Endothelial cell of umbilical vein (primary cell): ENCODE measurements around the gene ITPR2. TPM values are rescaled to one million over a fixed set of nuclear protein-coding genes. Genes with fewer than 3 reads are reported as not detected.

Experiments used
- BruUV-seq: library from RNA; stranded (reverse); fragments of 400-500 nt; replicated peaks from 2 replicates; lab custom pipeline; 2021; lab: Mats Ljungman, UMichigan
- CTCF ChIA-PET: fragments of 300-600, 350-600 bp; sonication (Branson Sonifier 250); formaldehyde crosslinking; loops from one replicate; lab custom pipeline; 2021; ENCODE audit warnings: antibody characterized with exemption, inconsistent platforms; lab: Charles Lee
- POLR2A ChIA-PET: fragments of 300-600, 350-600 bp; sonication (Branson Sonifier 250); formaldehyde crosslinking; loops from one replicate; lab custom pipeline; 2021; ENCODE audit warnings: antibody characterized with exemption, inconsistent platforms; lab: Charles Lee
- DNase-seq: peaks from one replicate; pipeline ENCODE4 v3.0.0-alpha.2; 2011; ENCODE audit warnings: low read depth, low spot score
- FAIRE-seq: peaks from 2 replicates; lab custom pipeline; 2011; peaks lifted over from hg19 to GRCh38; lab: Jason Lieb, UNC
- H2AFZ ChIP-seq: 2 replicates; pipeline ENCODE4 v1.6.0; 2012; ENCODE audit warnings: low read depth, low read length, control low read depth, inconsistent platforms
- H3K27ac ChIP-seq: 2 replicates; pipeline ENCODE4 v1.5.1; 2011; ENCODE audit warnings: low read depth, mild to moderate bottlenecking, control low read depth, low read length, moderate library complexity; ENCODE audit not compliant: insufficient read depth
- H3K27me3 ChIP-seq, 2 experiments: 2 replicates each; pipeline versions ENCODE4 v1.6.0 to v1.6.1; 2011; ENCODE audit warnings: low read length in 2 of 2, mixed read lengths in 1 of 2; ENCODE audit not compliant: control insufficient read depth in 2 of 2, insufficient read depth in 2 of 2
- H3K36me3 ChIP-seq, 2 experiments: 2 replicates in 1 of 2; 3 replicates in 1 of 2; pipeline ENCODE4 v1.5.1; 2011; ENCODE audit warnings: low read length in 2 of 2, mild to moderate bottlenecking in 1 of 2, moderate library complexity in 1 of 2; ENCODE audit not compliant: control insufficient read depth in 2 of 2, insufficient read depth in 2 of 2; ENCODE audit errors: extremely low read depth in 1 of 2
- H3K4me1 ChIP-seq: 3 replicates; pipeline ENCODE4 v1.5.1; 2011; ENCODE audit warnings: mild to moderate bottlenecking, low read length; ENCODE audit not compliant: control insufficient read depth, insufficient read depth; ENCODE audit errors: extremely low read depth
- H3K4me2 ChIP-seq: 2 replicates; pipeline ENCODE4 v1.6.1; 2011; ENCODE audit warnings: low read length, control low read depth, mixed read lengths; ENCODE audit not compliant: insufficient read depth
- H3K4me3 ChIP-seq, 3 experiments: fragments of 200-600 bp in 1 of 3; sonication (generic), shearing (Covaris generic) in 1 of 3; replicated peaks in 1 of 3; 2 replicates each; pipeline ENCODE4 v1.5.1; 2011 to 2016; ENCODE audit warnings: control low read depth in 3 of 3, low read length in 3 of 3, mild to moderate bottlenecking in 2 of 3, inconsistent platforms in 1 of 3, low read depth in 1 of 3, moderate library complexity in 1 of 3; ENCODE audit not compliant: insufficient read depth in 1 of 3
- H3K79me2 ChIP-seq: 2 replicates; pipeline ENCODE4 v1.6.0; 2012; ENCODE audit warnings: low read length, inconsistent platforms; ENCODE audit not compliant: control insufficient read depth, insufficient read depth
- H3K9ac ChIP-seq: replicated peaks from 2 replicates; pipeline ENCODE3; 2011; ENCODE audit warnings: low read length, control low read depth; ENCODE audit not compliant: insufficient read depth; ENCODE audit errors: extremely low read depth
- H3K9me1 ChIP-seq: replicated peaks from 3 replicates; pipeline ENCODE4 v1.6.0; 2011; ENCODE audit warnings: mild to moderate bottlenecking, low read length; ENCODE audit not compliant: control insufficient read depth, insufficient read depth; ENCODE audit errors: extremely low read depth
- H3K9me3 ChIP-seq: replicated peaks from 2 replicates; pipeline ENCODE4 v1.5.1; 2012; ENCODE audit warnings: low read length, inconsistent platforms; ENCODE audit not compliant: control insufficient read depth, insufficient read depth
- H4K20me1 ChIP-seq: replicated peaks from 2 replicates; pipeline ENCODE3; 2011; ENCODE audit warnings: mild to moderate bottlenecking, low read length; ENCODE audit not compliant: control insufficient read depth, insufficient read depth; ENCODE audit errors: extremely low read depth
- CTCF ChIP-seq, 2 donors: IDR thresholded peaks; 1 replicate in 1 of 2; 2 replicates in 1 of 2; pipeline ENCODE4 v1.5.1; 2011; ENCODE audit warnings: low read length in 2 of 2, mild to moderate bottlenecking in 2 of 2, moderate library complexity in 2 of 2, control low read depth in 1 of 2, inconsistent platforms in 1 of 2, low read depth in 1 of 2; ENCODE audit not compliant: insufficient read depth in 1 of 2; ENCODE audit errors: extremely low read depth in 1 of 2
- EZH2 ChIP-seq: IDR thresholded peaks from 2 replicates; pipeline ENCODE4 v1.6.1; 2012; ENCODE audit warnings: borderline replicate concordance, low read depth, mild to moderate bottlenecking, moderate library complexity, low read length, inconsistent platforms; ENCODE audit not compliant: severe bottlenecking
- FOS ChIP-seq: IDR thresholded peaks from 2 replicates; pipeline ENCODE4 v1.6.1; 2011; ENCODE audit warnings: mild to moderate bottlenecking, low read length, moderate library complexity, borderline replicate concordance; ENCODE audit not compliant: insufficient read depth
- GATA2 ChIP-seq: IDR thresholded peaks from 2 replicates; pipeline ENCODE4 v1.7.0; 2011; ENCODE audit warnings: low read depth, mild to moderate bottlenecking, moderate library complexity, mixed read lengths, low read length; ENCODE audit not compliant: insufficient read length, insufficient read depth
- JUN ChIP-seq: IDR thresholded peaks from 2 replicates; pipeline ENCODE4 v1.6.1; 2011; ENCODE audit warnings: borderline replicate concordance, low read depth; ENCODE audit not compliant: insufficient read length, insufficient read depth
- MYC ChIP-seq: IDR thresholded peaks from one replicate; pipeline ENCODE4 v1.6.1; 2011; ENCODE audit warnings: mild to moderate bottlenecking, low read depth, low read length
- POLR2A ChIP-seq: IDR thresholded peaks from 2 replicates; pipeline ENCODE4 v1.6.1; 2012; ENCODE audit warnings: low read depth, mild to moderate bottlenecking, control low read depth, low read length
- POLR2AphosphoS5 ChIP-seq: IDR thresholded peaks from 2 replicates; pipeline ENCODE4 v1.6.1; 2012; ENCODE audit warnings: low read depth, mild to moderate bottlenecking, control low read depth, low read length, moderate library complexity; ENCODE audit not compliant: insufficient read depth
- dilution Hi-C: fragments of 300-500 bp; cut with MboI; formaldehyde crosslinking; loops from one replicate; pipeline ENCODE4 v1.15.0; 2019; ENCODE audit warnings: low sequenced_read_pairs; ENCODE audit not compliant: extremely low pct_ligation_motif_present
- intact Hi-C: fragments of 100-400 bp; cut with micrococcal nuclease; formaldehyde crosslinking; loops from one replicate; pipeline ENCODE4 v1.10.0; 2022
- polyA plus RNA-seq, 4 experiments: library from polyadenylated mRNA; depleted of rRNA in 3 of 4; stranded (reverse) in 3 of 4; unstranded in 1 of 4; fragments of >200 nt; gene quantifications; 2 replicates each; pipeline versions ENCODE4 v1.2.1 to v1.2.3, GENCODE V29; 2011 to 2012; ENCODE audit warnings: missing spikeins in 1 of 4
- total RNA-seq: library from RNA; stranded (reverse); gene quantifications from 2 replicates; pipeline ENCODE4 v1.2.3, GENCODE V29; 2021
- TF ChIP-seq, protein P1 (sequence below): IDR thresholded peaks from 2 replicates; pipeline ENCODE4 v1.6.1; 2011; ENCODE audit not compliant: insufficient read depth, insufficient read length

Gene ITPR2
- total and polyA plus RNA-seq, 2 donors (not counting 3 experiments of a cell fraction or from before 2014, with no cell fraction given) = 16.2 to 86.8 TPM

GRCh38 chr12:26304273-26304672 lies 528.7 kb downstream of the ITPR2 start:
- Histone ChIP-seq H3K4me2 (no peak overlapping the region), H3K9ac (no peak overlapping the region), H2AFZ (no peak overlapping the region), H3K9me1 (no peaks in the 10 kb centered on the region), H3K9me3 (no peaks in the 10 kb centered on the region), H3K27ac (no peak overlapping the region), H3K4me1 (peaks cover 3% of the 10 kb centered on the region), H3K36me3 (no peaks in the 10 kb centered on the region), H3K4me3 (no peak overlapping the region), H3K79me2 (no peaks in the 10 kb centered on the region), H4K20me1 (no peaks in the 10 kb centered on the region), H3K27me3 (no peaks in the 10 kb centered on the region)
- no peak for DNase-seq
- no peak for FAIRE-seq
- BruUV-seq = no TSS peak
- intact Hi-C loops (no loop called here), dilution Hi-C loops (no loop called here)
- POLR2A ChIA-PET = no interaction called here
- CTCF ChIA-PET = interaction anchor here (0.8 to 1.4 kb wide), 3 partner anchors 14 to 185 kb away, joined by 3 to 4 read pairs (median 3); no protein-coding TSS in a partner anchor
- TF ChIP-seq GATA2 (no peak), EZH2 (no peak), MYC (no peak), POLR2AphosphoS5 (no peak), JUN (no peak), FOS (no peak), POLR2A (no peak), CTCF (IDR thresholded peaks at IDR 0.05; ENCODE audit: extremely low read depth in 1 of 2, insufficient read depth in 1 of 2, low read depth in 1 of 2, low read length in 2 of 2) (no peak)
- TF ChIP-seq, protein P1, sequence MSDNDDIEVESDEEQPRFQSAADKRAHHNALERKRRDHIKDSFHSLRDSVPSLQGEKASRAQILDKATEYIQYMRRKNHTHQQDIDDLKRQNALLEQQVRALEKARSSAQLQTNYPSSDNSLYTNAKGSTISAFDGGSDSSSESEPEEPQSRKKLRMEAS = no peak
